PFSK-1 (cell line): ENCODE measurements around the gene MAP4K5.

Experiments
- POLR2AphosphoS5 ChIP-seq: IDR thresholded peaks from 2 replicates; pipeline ENCODE4 v1.6.1; 2012; ENCODE audit warnings: low read depth, mild to moderate bottlenecking, control low read depth, low read length, moderate library complexity
- SIN3A ChIP-seq: IDR thresholded peaks from 2 replicates; pipeline ENCODE4 v1.6.1; 2012; ENCODE audit warnings: mild to moderate bottlenecking, low read length, moderate library complexity, borderline replicate concordance; ENCODE audit not compliant: insufficient read depth
- TF ChIP-seq, protein P1 (sequence below), 2 experiments: IDR thresholded peaks; 2 replicates each; pipeline versions ENCODE4 v1.6.1 to v1.8.0; 2011 to 2012; ENCODE audit warnings: low read depth in 2 of 2, low read length in 2 of 2, control low read depth in 1 of 2, inconsistent platforms in 1 of 2, mild to moderate bottlenecking in 1 of 2, moderate library complexity in 1 of 2; ENCODE audit not compliant: insufficient read depth in 1 of 2

DNA sequence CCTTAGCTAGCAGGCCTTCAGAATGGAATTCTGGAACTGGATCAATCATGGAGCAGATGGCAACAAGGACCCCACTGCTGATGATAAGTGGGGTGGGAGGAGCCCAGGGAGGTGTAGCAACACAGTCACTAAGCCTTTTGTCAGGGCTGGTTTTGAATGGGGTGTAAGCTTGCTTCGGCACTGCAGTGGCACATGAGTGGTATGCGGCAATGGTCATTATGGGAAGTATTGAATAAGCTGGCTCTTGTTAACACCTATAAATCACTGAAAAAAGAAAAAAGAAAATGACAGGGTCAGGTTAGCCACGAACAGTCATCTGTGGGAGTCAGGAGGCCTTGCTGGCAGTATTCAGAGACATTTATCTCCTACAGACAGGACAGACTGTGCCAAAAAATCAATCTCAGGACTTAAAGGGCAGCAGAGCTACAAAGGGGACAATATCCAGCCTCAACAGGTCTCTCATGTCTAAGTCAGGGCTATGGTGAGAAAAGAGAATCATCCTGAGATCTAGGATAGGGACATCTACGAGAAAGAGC is 154.8 kb downstream of the MAP4K5 start:
- TF ChIP-seq SIN3A, result no peak
- no peak for TF ChIP-seq POLR2AphosphoS5
- TF ChIP-seq, protein P1, sequence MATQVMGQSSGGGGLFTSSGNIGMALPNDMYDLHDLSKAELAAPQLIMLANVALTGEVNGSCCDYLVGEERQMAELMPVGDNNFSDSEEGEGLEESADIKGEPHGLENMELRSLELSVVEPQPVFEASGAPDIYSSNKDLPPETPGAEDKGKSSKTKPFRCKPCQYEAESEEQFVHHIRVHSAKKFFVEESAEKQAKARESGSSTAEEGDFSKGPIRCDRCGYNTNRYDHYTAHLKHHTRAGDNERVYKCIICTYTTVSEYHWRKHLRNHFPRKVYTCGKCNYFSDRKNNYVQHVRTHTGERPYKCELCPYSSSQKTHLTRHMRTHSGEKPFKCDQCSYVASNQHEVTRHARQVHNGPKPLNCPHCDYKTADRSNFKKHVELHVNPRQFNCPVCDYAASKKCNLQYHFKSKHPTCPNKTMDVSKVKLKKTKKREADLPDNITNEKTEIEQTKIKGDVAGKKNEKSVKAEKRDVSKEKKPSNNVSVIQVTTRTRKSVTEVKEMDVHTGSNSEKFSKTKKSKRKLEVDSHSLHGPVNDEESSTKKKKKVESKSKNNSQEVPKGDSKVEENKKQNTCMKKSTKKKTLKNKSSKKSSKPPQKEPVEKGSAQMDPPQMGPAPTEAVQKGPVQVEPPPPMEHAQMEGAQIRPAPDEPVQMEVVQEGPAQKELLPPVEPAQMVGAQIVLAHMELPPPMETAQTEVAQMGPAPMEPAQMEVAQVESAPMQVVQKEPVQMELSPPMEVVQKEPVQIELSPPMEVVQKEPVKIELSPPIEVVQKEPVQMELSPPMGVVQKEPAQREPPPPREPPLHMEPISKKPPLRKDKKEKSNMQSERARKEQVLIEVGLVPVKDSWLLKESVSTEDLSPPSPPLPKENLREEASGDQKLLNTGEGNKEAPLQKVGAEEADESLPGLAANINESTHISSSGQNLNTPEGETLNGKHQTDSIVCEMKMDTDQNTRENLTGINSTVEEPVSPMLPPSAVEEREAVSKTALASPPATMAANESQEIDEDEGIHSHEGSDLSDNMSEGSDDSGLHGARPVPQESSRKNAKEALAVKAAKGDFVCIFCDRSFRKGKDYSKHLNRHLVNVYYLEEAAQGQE (IDR thresholded peaks at IDR 0.05; ENCODE audit: insufficient read depth in 1 of 2, low read depth in 2 of 2, low read length in 2 of 2), result no peak
